GM18951 (cell line): ENCODE data around the gene DSCAM.

Source experiments
- POLR2A ChIP-seq: IDR thresholded peaks from 4 replicates; pipeline ENCODE4 v1.6.1; 2011; ENCODE audit warnings: mild to moderate bottlenecking; ENCODE audit not compliant: insufficient read length, insufficient read depth; ENCODE audit errors: extremely low read depth
- in situ Hi-C: fragments of 300-500 bp; cut with MboI; formaldehyde crosslinking; loops from one replicate; pipeline ENCODE4 v1.12.0; 2022; ENCODE audit warnings: low sequenced_read_pairs, mixed read lengths, inconsistent platforms; ENCODE audit not compliant: unreplicated experiment

DSCAM gene

GRCh38 chr21:40402884-40403582 lies 443.9 kb downstream of the DSCAM start:
- TF ChIP-seq POLR2A, result no peak

GRCh38 chr21:40395732-40396131 lies 451.2 kb downstream of the DSCAM start:
- no peak for TF ChIP-seq POLR2A
- in situ Hi-C loops, result no loop called here

More at GRCh38 chr21:40402884-40403582, 443.9 kb downstream of the DSCAM start:
- in situ Hi-C loops, result no loop called here

- no peak for TF ChIP-seq POLR2A
- in situ Hi-C loops, result no loop called here
These were observed 453.9 kb downstream of the DSCAM start for GRCh38 chr21:40393066-40393465.

GRCh38 chr21:40388046-40388445 lies 458.9 kb downstream of the DSCAM start:
- no peak for TF ChIP-seq POLR2A
- in situ Hi-C loops, result no loop called here

- in situ Hi-C loops, result no loop called here
- no peak for TF ChIP-seq POLR2A
These were observed 459.8 kb downstream of the DSCAM start for GRCh38 chr21:40386981-40387747.

- in situ Hi-C loops, result no loop called here
- TF ChIP-seq POLR2A, result no peak
These were observed 460.6 kb downstream of the DSCAM start for GRCh38 chr21:40386294-40386911.

- in situ Hi-C loops, result no loop called here
- no peak for TF ChIP-seq POLR2A
These were observed 461.1 kb downstream of the DSCAM start for GRCh38 chr21:40385883-40386282.

- in situ Hi-C loops, result no loop called here
- TF ChIP-seq POLR2A, result no peak
These were observed 463.0 kb downstream of the DSCAM start for GRCh38 chr21:40383951-40384350.

- in situ Hi-C loops, result no loop called here
These were observed 465.8 kb downstream of the DSCAM start for GRCh38 chr21:40381111-40381510.

GRCh38 chr21:40379881-40380810 lies 466.8 kb downstream of the DSCAM start:
- TF ChIP-seq POLR2A, result no peak
- in situ Hi-C loops, result no loop called here

More at GRCh38 chr21:40381111-40381510, 465.8 kb downstream of the DSCAM start:
- TF ChIP-seq POLR2A, result no peak

GRCh38 chr21:40377135-40377534 lies 469.8 kb downstream of the DSCAM start:
- TF ChIP-seq POLR2A, result no peak
- in situ Hi-C loops, result no loop called here

- no peak for TF ChIP-seq POLR2A
- in situ Hi-C loops, result no loop called here
These were observed 473.2 kb downstream of the DSCAM start for GRCh38 chr21:40373761-40374160.

- in situ Hi-C loops, result no loop called here
- TF ChIP-seq POLR2A, result no peak
These were observed 474.5 kb downstream of the DSCAM start for GRCh38 chr21:40372506-40372905.
